MM.1S (cell line): Measurements from ENCODE around the gene GAB2.

Experiments
- DNase-seq: peaks from one replicate; pipeline ENCODE4 v3.0.0-alpha.2; 2015
- H2AFZ ChIP-seq: fragments of 300-600 bp; sonication (generic); 2 replicates; pipeline ENCODE4 v1.6.0; 2016; ENCODE audit warnings: antibody characterized with exemption, low read length
- H3F3A ChIP-seq: fragments of 300-600 bp; sonication (generic); 2 replicates; pipeline ENCODE4 v1.6.1; 2016; ENCODE audit warnings: mild to moderate bottlenecking, antibody characterized with exemption, low read length, moderate library complexity, mixed read lengths; ENCODE audit not compliant: insufficient read depth
- H3K27ac ChIP-seq: fragments of 300-600 bp; sonication (generic); 2 replicates; pipeline ENCODE4 v1.5.1; 2016; ENCODE audit warnings: mild to moderate bottlenecking, low read length
- H3K27me3 ChIP-seq: fragments of 300-600 bp; sonication (generic); replicated peaks from 2 replicates; pipeline ENCODE4 v1.6.0; 2016; ENCODE audit warnings: low read length; ENCODE audit not compliant: insufficient read depth
- H3K36me3 ChIP-seq: fragments of 300-600 bp; sonication (generic); replicated peaks from 2 replicates; pipeline ENCODE4 v1.6.1; 2016; ENCODE audit warnings: mild to moderate bottlenecking, low read length, mixed read lengths; ENCODE audit not compliant: insufficient read depth
- H3K4me1 ChIP-seq: fragments of 300-600 bp; sonication (generic); 2 replicates; pipeline ENCODE4 v1.6.1; 2016; ENCODE audit warnings: low read length, mixed read lengths
- H3K4me2 ChIP-seq: fragments of 300-600 bp; sonication (generic); 2 replicates; pipeline ENCODE4 v1.6.0; 2016; ENCODE audit warnings: low read depth, low read length
- H3K4me3 ChIP-seq: fragments of 300-600 bp; sonication (generic); 2 replicates; pipeline ENCODE4 v1.5.1; 2016; ENCODE audit warnings: low read length, mixed read lengths
- H3K79me2 ChIP-seq: fragments of 300-600 bp; sonication (generic); 2 replicates; pipeline ENCODE4 v1.6.1; 2016; ENCODE audit warnings: mixed run types, low read length, mixed read lengths
- H3K9ac ChIP-seq: fragments of 300-600 bp; sonication (generic); 2 replicates; pipeline ENCODE4 v1.6.1; 2016; ENCODE audit warnings: low read length, mixed read lengths
- H3K9me2 ChIP-seq: fragments of 300-600 bp; sonication (generic); replicated peaks from 2 replicates; pipeline ENCODE4 v1.6.1; 2016; ENCODE audit warnings: mild to moderate bottlenecking, low read length, mixed read lengths; ENCODE audit not compliant: insufficient read depth
- H3K9me3 ChIP-seq: fragments of 300-600 bp; sonication (generic); replicated peaks from 2 replicates; pipeline ENCODE4 v1.6.1; 2016; ENCODE audit warnings: mild to moderate bottlenecking, low read length, mixed read lengths; ENCODE audit not compliant: insufficient read depth
- H4K20me1 ChIP-seq: fragments of 300-600 bp; sonication (generic); 2 replicates; pipeline ENCODE4 v1.6.1; 2016; ENCODE audit warnings: mild to moderate bottlenecking, low read length, moderate library complexity, mixed read lengths; ENCODE audit not compliant: insufficient read depth
- CTCF ChIP-seq: fragments of 300-600 bp; sonication (generic); IDR thresholded peaks from 2 replicates; pipeline ENCODE4 v1.5.1; 2016; ENCODE audit warnings: antibody characterized with exemption, low read length, mixed read lengths
- EZH2 ChIP-seq: fragments of 300-600 bp; sonication (generic); optimal IDR thresholded peaks from 2 replicates; pipeline ENCODE3; 2017; ENCODE audit warnings: low read depth, mild to moderate bottlenecking, antibody characterized with exemption, low read length, mixed read lengths
- EZH2phosphoT487 ChIP-seq: fragments of 300-600 bp; sonication (generic); IDR thresholded peaks from 2 replicates; pipeline ENCODE4 v1.6.1; 2018; ENCODE audit warnings: antibody characterized with exemption, low read length

GAB2 gene

GRCh38 chr11:78311702-78312371 lies 105.8 kb downstream of the GAB2 start:
- Histone ChIP-seq H3K27me3 (no peaks in the 10 kb centered on the region), H3K4me2 (no peak overlapping the region), H3K9me3 (no peaks in the 10 kb centered on the region), H3K36me3 (no peaks in the 10 kb centered on the region), H3K4me1 (peaks cover 20% of the 10 kb centered on the region), H3K79me2 (no peaks in the 10 kb centered on the region), H3F3A (peaks cover 12% of the 10 kb centered on the region), H3K9ac (no peak overlapping the region), H4K20me1 (no peaks in the 10 kb centered on the region), H3K27ac (no peak overlapping the region), H3K4me3 (no peak overlapping the region), H2AFZ (no peak overlapping the region), H3K9me2 (no peaks in the 10 kb centered on the region)
- TF ChIP-seq EZH2phosphoT487: no peak
- no peak for TF ChIP-seq EZH2
- DNase-seq: no peak

GRCh38 chr11:78310500-78310909 lies 107.1 kb downstream of the GAB2 start:
- no peaks in the 10 kb centered on the region for H3K79me2 ChIP-seq
- H3F3A ChIP-seq: peaks cover 12% of the 10 kb centered on the region
- peak overlapping the region; percentile 17; the same call in 1 of the 2 replicates for H3K9ac ChIP-seq
- H3K4me3 ChIP-seq: peak overlapping the region; percentile 20; the same call in 1 of the 2 replicates
- H2AFZ ChIP-seq: no peak overlapping the region
- no peaks in the 10 kb centered on the region for H3K9me2 ChIP-seq
- no peaks in the 10 kb centered on the region for H3K36me3 ChIP-seq
- no peaks in the 10 kb centered on the region for H3K9me3 ChIP-seq
- TF ChIP-seq EZH2phosphoT487 (no peak), EZH2 (no peak), CTCF (no peak)
- no peaks in the 10 kb centered on the region for H3K27me3 ChIP-seq
- H3K4me2 ChIP-seq: peak overlapping the region; percentile 66
- DNase-seq: peak; percentile 96
- peaks cover 20% of the 10 kb centered on the region for H3K4me1 ChIP-seq
- H3K27ac ChIP-seq: peak overlapping the region; percentile 59; the same call in 1 of the 2 replicates
- H4K20me1 ChIP-seq: no peaks in the 10 kb centered on the region

GRCh38 chr11:78304201-78304600 lies 113.4 kb downstream of the GAB2 start:
- Histone ChIP-seq H3K9me3 (no peaks in the 10 kb centered on the region), H3K27me3 (no peaks in the 10 kb centered on the region), H3K4me2 (no peak overlapping the region), H3K27ac (no peak overlapping the region), H2AFZ (no peak overlapping the region), H4K20me1 (no peaks in the 10 kb centered on the region), H3K4me1 (no peaks in the 10 kb centered on the region), H3K9me2 (no peaks in the 10 kb centered on the region), H3K79me2 (no peaks in the 10 kb centered on the region), H3K4me3 (no peak overlapping the region), H3F3A (no peaks in the 10 kb centered on the region), H3K36me3 (no peaks in the 10 kb centered on the region), H3K9ac (no peak overlapping the region)
- no peak for TF ChIP-seq EZH2phosphoT487
- TF ChIP-seq EZH2: no peak
- TF ChIP-seq CTCF: no peak
- DNase-seq: no peak

DNA sequence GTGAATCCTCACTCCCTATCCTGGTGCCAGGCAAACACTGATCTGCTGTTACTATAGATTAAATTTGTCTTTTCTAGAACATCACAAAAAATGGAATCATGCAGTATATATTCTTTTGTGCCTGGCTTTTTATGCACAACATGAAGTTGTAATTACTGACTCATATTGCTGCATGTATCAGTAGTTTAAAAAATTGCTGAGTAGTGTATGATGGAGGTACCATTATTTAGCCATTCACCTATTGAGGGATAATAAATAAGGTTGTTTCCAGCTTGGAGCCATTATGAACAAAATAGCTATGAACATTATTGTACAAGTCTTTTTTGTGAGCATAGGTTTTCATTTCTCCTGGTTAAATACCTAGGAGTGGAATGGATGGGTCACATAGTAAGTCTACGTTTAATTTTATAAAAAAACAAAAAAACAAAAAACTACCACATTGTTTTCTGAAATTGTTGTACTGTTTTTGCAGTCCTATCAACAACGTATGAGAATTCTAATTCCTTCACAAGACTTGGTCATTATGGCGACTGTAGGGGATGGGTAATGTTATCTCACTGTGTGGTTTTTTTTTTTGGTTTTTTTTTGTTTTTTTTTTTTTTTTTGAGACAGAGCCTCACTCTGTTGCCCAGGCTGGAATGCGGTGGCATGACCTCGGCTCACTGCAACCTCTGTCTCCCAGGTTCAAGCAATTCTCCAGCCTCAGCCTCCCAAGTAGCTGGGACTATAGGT lies 117.3 kb downstream of the GAB2 start:
- no peaks in the 10 kb centered on the region for H3K79me2 ChIP-seq
- H3K4me2 ChIP-seq: no peak overlapping the region
- no peak for DNase-seq
- no peak overlapping the region for H2AFZ ChIP-seq
- no peak overlapping the region for H3K27ac ChIP-seq
- H3K4me1 ChIP-seq: no peaks in the 10 kb centered on the region
- no peaks in the 10 kb centered on the region for H4K20me1 ChIP-seq
- H3K9ac ChIP-seq: no peak overlapping the region
- no peaks in the 10 kb centered on the region for H3K27me3 ChIP-seq
- H3K9me3 ChIP-seq: no peaks in the 10 kb centered on the region
- H3K4me3 ChIP-seq: no peak overlapping the region
- H3K36me3 ChIP-seq: no peaks in the 10 kb centered on the region
- H3F3A ChIP-seq: no peaks in the 10 kb centered on the region
- H3K9me2 ChIP-seq: no peaks in the 10 kb centered on the region
- TF ChIP-seq EZH2 (no peak), CTCF (no peak), EZH2phosphoT487 (no peak)
